ENCODE results near the gene CAV1.

CAV1 gene

GRCh38 chr7:116597384-116597783, 72.5 kb downstream of the CAV1 start:
- intact Hi-C loops (cut with DNase I; ENCODE audit: low total_unique reads): loop anchor here (10.0 kb wide), 1 partner anchor 643 kb away; no protein-coding TSS in a partner anchor
- Histone ChIP-seq H3K9me3 (no peaks in the 10 kb centered on the region), H3K27ac (no peak overlapping the region), H3K27me3 (no peaks in the 10 kb centered on the region), H3K4me3 (no peak overlapping the region), H3K4me1 (peaks cover 0 to 5% (median 0%) of the 10 kb centered on the region in 4 donors), H3K36me3 (no peaks in the 10 kb centered on the region)
- TF ChIP-seq CTCF (IDR thresholded peaks at IDR 0.05): no peak
- no peak for DNase-seq

GRCh38 chr7:116598278-116598677, 73.4 kb downstream of the CAV1 start:
- Histone ChIP-seq H3K4me3 (no peak overlapping the region), H3K4me1 (no peaks in the 10 kb centered on the region), H3K27ac (no peak overlapping the region), H3K36me3 (no peaks in the 10 kb centered on the region), H3K27me3 (no peaks in the 10 kb centered on the region), H3K9me3 (no peaks in the 10 kb centered on the region)
- intact Hi-C loops (cut with DNase I; ENCODE audit: low total_unique reads): loop anchor here (10.0 kb wide), 1 partner anchor 643 kb away; no protein-coding TSS in a partner anchor
- no peak for TF ChIP-seq CTCF (IDR thresholded peaks at IDR 0.05)
- no peak for DNase-seq

GRCh38 chr7:116598861-116599260, 74.0 kb downstream of the CAV1 start:
- Histone ChIP-seq H3K4me3 (no peak overlapping the region), H3K27ac (no peak overlapping the region), H3K27me3 (no peaks in the 10 kb centered on the region), H3K4me1 (no peaks in the 10 kb centered on the region), H3K9me3 (no peaks in the 10 kb centered on the region), H3K36me3 (no peaks in the 10 kb centered on the region)
- DNase-seq: no peak
- intact Hi-C loops (cut with DNase I; ENCODE audit: low total_unique reads): loop anchor here (10.0 kb wide), 1 partner anchor 644 kb away; no protein-coding TSS in a partner anchor
- no peak for TF ChIP-seq CTCF (IDR thresholded peaks at IDR 0.05)

GRCh38 chr7:116601426-116601825, 76.6 kb downstream of the CAV1 start:
- H3K4me1 ChIP-seq: no peaks in the 10 kb centered on the region
- H3K27ac ChIP-seq: no peak overlapping the region
- no peaks in the 10 kb centered on the region for H3K36me3 ChIP-seq
- no peaks in the 10 kb centered on the region for H3K9me3 ChIP-seq
- H3K4me3 ChIP-seq: no peak overlapping the region
- intact Hi-C loops (cut with DNase I; ENCODE audit: low total_unique reads): no loop called here
- H3K27me3 ChIP-seq: no peaks in the 10 kb centered on the region
- no peak for DNase-seq
- TF ChIP-seq CTCF (IDR thresholded peaks at IDR 0.05): no peak

GRCh38 chr7:116607299-116607698, 82.5 kb downstream of the CAV1 start:
- Histone ChIP-seq H3K4me3 (no peak overlapping the region), H3K36me3 (no peaks in the 10 kb centered on the region), H3K27ac (no peak overlapping the region), H3K4me1 (no peaks in the 10 kb centered on the region), H3K9me3 (no peaks in the 10 kb centered on the region), H3K27me3 (no peaks in the 10 kb centered on the region)
- DNase-seq: no peak
- TF ChIP-seq CTCF (IDR thresholded peaks at IDR 0.05): no peak
- intact Hi-C loops (cut with DNase I; ENCODE audit: low total_unique reads): no loop called here

GRCh38 chr7:116610210-116610609, 85.4 kb downstream of the CAV1 start:
- no peaks in the 10 kb centered on the region for H3K4me1 ChIP-seq
- no peaks in the 10 kb centered on the region for H3K36me3 ChIP-seq
- H3K27me3 ChIP-seq: no peaks in the 10 kb centered on the region
- intact Hi-C loops (cut with DNase I; ENCODE audit: low total_unique reads): no loop called here
- H3K4me3 ChIP-seq: no peak overlapping the region
- TF ChIP-seq CTCF (IDR thresholded peaks at IDR 0.05): no peak
- no peak overlapping the region for H3K27ac ChIP-seq
- H3K9me3 ChIP-seq: no peaks in the 10 kb centered on the region
- no peak for DNase-seq
